ENCODE data around the gene UBAC2. TPM values are rescaled to one million over a fixed set of nuclear protein-coding genes. Genes with fewer than 3 reads are reported as not detected.

Gene UBAC2
- total and polyA plus RNA-seq, 2 of the 4 experiments (the other 2 are of a cell fraction): 20.8 to 36.3 TPM

DNA sequence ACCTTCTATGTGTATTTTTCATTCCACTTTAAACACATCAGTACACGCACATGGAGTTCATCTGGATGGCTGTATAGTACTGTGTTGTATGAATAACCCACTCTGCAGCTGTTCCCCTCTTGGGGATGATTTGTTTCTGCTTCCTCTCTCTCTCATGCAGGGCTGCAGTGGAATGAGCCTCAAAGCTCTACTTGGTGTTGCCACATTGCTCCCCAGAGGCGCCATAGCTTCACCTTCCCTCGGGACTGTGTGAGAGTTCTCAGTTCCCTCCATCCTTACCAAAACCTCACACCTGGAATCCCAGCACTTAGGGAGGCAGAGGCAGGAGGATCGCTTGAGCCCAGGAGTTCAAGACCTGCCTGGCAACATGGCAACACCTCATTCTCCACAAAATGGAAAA is 134.9 kb downstream of the UBAC2 start:
- Histone ChIP-seq H4K5ac (ENCODE audit: low read depth, low read length) (no peak overlapping the region), H3K4me1 (ENCODE audit: control insufficient read depth, insufficient read depth, low read length) (peaks cover 5% of the 10 kb centered on the region), H4K8ac (ENCODE audit: low read depth in 2 of 2, low read length in 2 of 2) (no peak overlapping the region), H3K23ac (ENCODE audit: low read depth, low read length) (no peak overlapping the region), H3K27me3 (ENCODE audit: control insufficient read depth, insufficient read depth, low read length) (no peaks in the 10 kb centered on the region), H2BK20ac (ENCODE audit: low read depth, low read length) (no peak overlapping the region), H3K18ac (ENCODE audit: low read depth, low read length) (no peak overlapping the region), H4K20me1 (ENCODE audit: insufficient read depth, low read length) (no peaks in the 10 kb centered on the region), H3K9me1 (ENCODE audit: insufficient read depth, low read length) (0 out of 2 replicates have a peak, but pooled peaks cover 2% of the 10 kb centered on the region), H3K9ac (ENCODE audit: low read depth, low read length) (no peak overlapping the region), H2BK15ac (ENCODE audit: low read depth, low read length) (no peak overlapping the region), H3K79me1 (ENCODE audit: low read depth in 1 of 2, low read length in 2 of 2) (no peaks in the 10 kb centered on the region), H2BK5ac (ENCODE audit: low read depth, low read length, poor library complexity, severe bottlenecking) (no peak overlapping the region), H2AFZ (replicated peaks; ENCODE audit: low read length, poor library complexity) (no peak overlapping the region), H3K9me3 (ENCODE audit: control insufficient read depth, insufficient read depth, low read length) (no peaks in the 10 kb centered on the region), H3K14ac (replicated peaks; ENCODE audit: low read depth, low read length) (no peak overlapping the region), H3K36me3 (ENCODE audit: control insufficient read depth, insufficient read depth, low read length) (no peaks in the 10 kb centered on the region; the same call in 1 of the 2 replicates), H2AK9ac (replicated peaks; ENCODE audit: low read depth, low read length, poor library complexity) (no peak overlapping the region), H3K4me3 (ENCODE audit: insufficient read depth, low read depth, low read length) (no peak overlapping the region), H4K91ac (ENCODE audit: insufficient read depth, low read depth, low read length) (no peak overlapping the region), H3K27ac (ENCODE audit: insufficient read depth, low read length) (no peak overlapping the region), H2AK5ac (ENCODE audit: low read depth, low read length) (no peak overlapping the region), H2BK120ac (ENCODE audit: low read depth, low read length) (no peak overlapping the region), H3K4me2 (ENCODE audit: low read depth, low read length) (no peak overlapping the region), H3K56ac (ENCODE audit: extremely low read depth, insufficient read depth, low read length) (no peak overlapping the region), H3K4ac (ENCODE audit: low read depth, low read length) (no peak overlapping the region)
- DNase-seq: no peak
- intact Hi-C loops (cut with micrococcal nuclease): no loop called here
- no peak for ATAC-seq (ENCODE audit: low read depth)
- CTCF ChIA-PET: interaction anchor here (0.7 kb wide), 1 partner anchor 218 kb away, joined by 3 read pairs; no protein-coding TSS in a partner anchor
- dilution Hi-C loops (cut with HindIII; ENCODE audit: low sequenced_read_pairs, unreplicated experiment): no loop called here
- in situ Hi-C loops (cut with MboI; ENCODE audit: low sequenced_read_pairs): no loop called here
- 80% methylated on average over 1 of the region's 4 CpGs; no CpG with 5 or more reads in 1 of the 2 experiments for WGBS, 2 experiments (ENCODE audit: extremely low coverage in 2 of 2, insufficient read length in 1 of 2)
- BruUV-seq (replicated peaks): no TSS peak
- no peak for TF ChIP-seq FOS (IDR thresholded peaks at IDR 0.05; ENCODE audit: low read depth, low read length)
- TF ChIP-seq USF2 (IDR thresholded peaks at IDR 0.05; ENCODE audit: low read depth, low read length): no peak
- no peak for TF ChIP-seq RAD21 (IDR thresholded peaks at IDR 0.05; ENCODE audit: low read length)
- TF ChIP-seq SMC3 (IDR thresholded peaks at IDR 0.05; ENCODE audit: low read depth, low read length): no peak
- TF ChIP-seq MXI1 (IDR thresholded peaks at IDR 0.05; ENCODE audit: borderline replicate concordance, low read depth, low read length): no peak
- no peak for TF ChIP-seq CHD1 (IDR thresholded peaks at IDR 0.05; ENCODE audit: low read depth, low read length)
- no peak for TF ChIP-seq ELK1 (IDR thresholded peaks at IDR 0.05; ENCODE audit: borderline replicate concordance, low read depth, low read length)
- TF ChIP-seq CEBPB (IDR thresholded peaks at IDR 0.05; ENCODE audit: low read depth, low read length): no peak
- TF ChIP-seq NFE2L2 (IDR thresholded peaks at IDR 0.05; ENCODE audit: low read depth, low read length): no peak
- no peak for TF ChIP-seq MAFK (IDR thresholded peaks at IDR 0.05; ENCODE audit: low read depth, low read length)
- no peak for TF ChIP-seq RFX5 (IDR thresholded peaks at IDR 0.05; ENCODE audit: low read depth, low read length)
- TF ChIP-seq POLR2A (IDR thresholded peaks at IDR 0.05; ENCODE audit: low read depth, low read length): no peak
- TF ChIP-seq BHLHE40 (IDR thresholded peaks at IDR 0.05; ENCODE audit: low read depth, low read length): no peak
- POLR2A ChIA-PET (ENCODE audit: unreplicated experiment): no interaction called here

Data from IMR-90 (cell line).